COR-L47 (cell line): ENCODE measurements around the gene FAM241A.
"Not testable (repeated sequence)": the region's sequence is repeated elsewhere in the genome, so short reads cannot be mapped to it uniquely, and the experiment has no call there.

Experiments used
- DNase-seq: peaks from one replicate; lab custom pipeline; 2025; lab: John Stamatoyannopoulos, UW

The FAM241A gene

DNA sequence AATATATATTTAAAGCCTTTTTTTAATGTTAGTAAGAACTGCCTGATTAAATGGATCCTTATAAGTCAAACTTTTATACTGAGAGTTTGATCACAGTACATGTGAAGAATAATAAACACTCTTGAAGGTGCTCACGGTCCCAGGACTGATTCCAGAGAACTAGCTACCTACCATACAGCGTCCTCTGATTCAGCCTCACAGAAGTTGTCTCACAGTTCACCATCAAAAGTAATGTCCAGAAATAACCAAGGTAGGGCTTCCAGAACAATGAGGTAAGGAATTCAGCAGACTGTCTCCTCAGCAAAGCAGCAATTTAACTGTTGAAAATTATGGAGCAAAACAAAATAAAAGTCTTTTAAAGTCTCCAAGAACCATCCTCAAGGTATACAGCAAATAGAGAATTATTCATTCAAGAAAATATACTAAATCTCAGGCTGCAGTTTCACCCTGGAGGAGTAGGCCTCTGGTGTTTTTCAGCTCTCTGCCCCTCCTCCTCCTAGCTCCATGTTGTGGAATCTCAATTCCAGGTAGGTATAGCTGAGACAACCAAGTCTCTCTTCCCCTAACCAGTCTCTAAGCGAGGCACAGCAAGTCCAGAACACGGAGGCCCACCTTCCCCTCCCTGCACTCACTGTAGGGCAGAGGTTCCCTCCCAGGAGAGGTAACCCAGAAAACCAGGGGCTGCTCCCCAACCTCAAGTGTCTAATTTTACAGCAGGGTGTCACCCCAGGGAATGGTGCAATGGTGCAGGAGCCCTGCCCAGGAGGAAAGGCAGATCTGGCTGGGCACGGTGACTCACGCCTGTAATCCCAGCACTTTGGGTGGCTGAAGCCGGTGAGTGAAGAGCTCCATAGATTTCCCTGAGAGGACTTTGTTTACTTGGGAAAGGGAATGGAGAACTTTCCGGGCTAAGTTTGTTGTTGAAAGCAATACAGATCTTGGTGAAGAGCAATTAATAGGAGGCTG is 28.6 kb downstream of the FAM241A start:
- no peak for DNase-seq

DNA sequence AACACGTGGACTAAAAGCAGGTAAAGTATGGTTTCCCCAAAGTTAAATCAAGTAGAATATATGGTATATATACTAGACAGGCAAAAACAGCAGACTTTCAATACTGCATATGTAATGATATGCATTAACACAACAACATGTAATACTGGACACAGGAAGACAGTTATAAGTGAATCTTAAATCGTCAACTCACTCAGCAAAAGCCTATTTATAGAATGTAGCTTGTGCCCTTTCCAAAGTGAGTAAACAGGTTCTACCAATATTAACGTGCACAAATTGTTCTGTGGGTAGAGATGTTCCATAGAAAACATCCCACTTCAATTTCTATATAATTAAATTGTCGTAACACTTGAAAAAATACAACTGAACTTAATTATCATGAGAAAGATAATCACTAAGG is 30.6 kb downstream of the FAM241A start:
- no peak for DNase-seq

DNA sequence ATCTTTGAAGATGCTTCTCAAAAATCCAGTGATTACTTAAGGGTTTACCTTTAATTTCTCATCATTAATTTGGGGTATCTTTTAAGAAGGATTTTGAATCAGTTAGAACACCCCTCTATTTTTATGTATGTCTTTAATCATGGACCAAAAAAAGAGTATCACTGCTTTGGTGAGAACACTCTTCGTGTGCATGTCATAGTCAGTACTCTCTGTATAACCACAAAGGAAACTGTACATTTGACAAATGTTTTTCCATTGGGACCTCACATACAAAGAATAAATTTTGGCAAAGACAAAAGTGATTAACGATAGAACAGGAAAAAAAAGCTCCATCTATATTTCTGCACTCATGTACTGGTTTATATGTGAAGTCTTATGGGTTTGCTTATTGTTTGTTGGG is 31.3 kb downstream of the FAM241A start:
- DNase-seq: no peak

DNA sequence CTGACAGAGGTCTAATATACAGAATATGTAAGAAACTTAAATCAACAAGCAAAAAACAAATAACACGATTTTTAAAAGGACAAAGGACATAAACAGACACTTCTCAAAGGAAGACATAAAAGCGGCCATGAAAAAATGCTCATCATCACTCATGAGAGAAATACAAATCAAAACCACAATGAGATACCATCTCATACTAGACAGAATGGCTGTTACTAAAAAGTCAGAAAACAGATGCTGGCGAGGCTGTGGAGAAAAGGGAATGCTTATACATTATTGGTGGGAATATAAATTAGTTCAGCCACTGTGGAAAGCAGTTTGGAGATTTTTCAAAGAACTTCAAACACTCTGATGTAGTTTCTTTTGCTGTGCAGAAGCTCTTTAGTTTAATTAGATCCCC is 33.5 kb downstream of the FAM241A start:
- DNase-seq: not testable (repeated sequence)

DNA sequence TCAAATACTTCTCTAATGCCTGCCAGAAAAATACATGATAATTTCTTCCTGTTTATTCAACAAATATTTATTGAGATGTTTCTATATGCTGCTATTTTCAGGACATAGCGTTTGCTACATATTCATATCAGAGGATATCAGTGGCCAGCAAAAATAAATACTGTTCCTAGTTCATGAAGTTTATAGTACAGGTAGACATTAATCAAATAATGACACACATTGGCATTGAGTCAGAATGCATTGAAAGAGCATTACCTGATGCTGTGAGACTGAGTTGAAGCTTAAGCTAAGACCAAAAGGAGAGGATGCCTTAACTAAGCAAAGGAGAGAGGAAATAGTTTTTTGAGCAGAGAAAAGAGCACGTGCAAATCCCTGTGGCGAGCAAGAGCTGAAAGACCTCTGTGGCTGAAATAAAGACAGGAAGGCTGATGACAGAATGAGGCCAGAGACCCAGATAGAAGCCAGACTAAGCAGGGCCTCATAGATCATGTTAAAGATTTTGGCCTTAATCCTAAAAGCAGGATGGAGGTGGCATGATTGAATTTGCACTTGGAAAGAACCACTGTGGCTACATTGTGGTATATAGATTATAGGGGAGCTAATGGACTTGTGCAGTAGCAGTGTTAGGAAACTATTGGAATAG is 36.2 kb downstream of the FAM241A start:
- DNase-seq: no peak

DNA sequence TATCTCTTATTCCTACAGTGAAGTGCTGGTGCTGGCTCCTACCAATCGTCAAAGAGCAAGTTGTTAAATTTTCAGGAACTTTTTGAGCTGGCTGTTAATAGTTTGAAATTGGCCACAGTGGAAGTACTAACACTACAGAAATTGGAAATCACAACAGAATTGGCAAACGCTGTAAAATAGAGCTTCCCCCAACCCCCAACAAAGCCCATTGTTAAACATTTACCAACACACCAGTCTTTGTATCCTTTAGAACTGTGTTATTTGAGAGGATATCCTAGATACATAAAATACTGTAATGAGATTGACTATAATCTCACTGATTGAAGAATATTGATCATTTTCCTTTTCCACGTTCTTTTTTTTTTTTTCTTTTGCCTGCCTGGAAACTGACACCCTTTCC is 37.4 kb downstream of the FAM241A start:
- no peak for DNase-seq

DNA sequence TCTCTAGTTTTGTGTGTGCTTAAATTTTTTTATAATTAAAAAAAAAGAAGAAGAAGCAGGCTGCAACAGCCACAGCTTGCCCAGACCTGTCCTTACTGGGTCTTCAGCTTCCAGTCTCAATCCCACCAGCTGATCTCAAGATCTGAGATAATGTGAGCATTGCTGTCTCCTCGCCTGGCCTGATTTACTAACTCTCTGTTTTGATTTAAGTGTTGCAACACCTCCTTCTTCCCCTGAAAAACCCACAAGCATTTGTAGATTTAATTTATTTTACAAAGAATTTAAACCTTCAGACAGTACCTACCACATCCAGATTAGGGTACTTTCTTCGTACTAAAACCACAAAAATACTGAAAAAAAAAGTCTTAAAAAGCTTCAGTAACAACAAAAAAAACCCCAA is 38.0 kb downstream of the FAM241A start:
- DNase-seq: no peak

DNA sequence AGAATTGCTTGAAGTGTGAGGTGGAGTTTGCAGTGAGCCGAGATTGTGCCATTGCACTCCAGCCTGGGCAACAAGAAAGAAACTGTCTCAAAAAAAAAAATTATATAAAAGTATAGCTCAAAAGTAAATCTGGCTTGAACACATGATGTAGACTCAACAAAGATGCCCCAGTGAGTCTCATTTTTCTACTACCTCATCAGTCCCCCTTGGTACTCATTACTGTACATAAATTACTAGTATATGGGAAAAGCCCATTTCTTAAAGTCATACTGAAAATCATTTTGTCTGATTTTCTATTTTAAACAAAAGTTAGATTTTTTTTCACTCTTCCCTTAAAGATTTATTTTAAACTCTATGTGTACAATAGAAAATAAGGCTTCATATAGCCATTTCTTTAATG is 39.2 kb downstream of the FAM241A start:
- no peak for DNase-seq

DNA sequence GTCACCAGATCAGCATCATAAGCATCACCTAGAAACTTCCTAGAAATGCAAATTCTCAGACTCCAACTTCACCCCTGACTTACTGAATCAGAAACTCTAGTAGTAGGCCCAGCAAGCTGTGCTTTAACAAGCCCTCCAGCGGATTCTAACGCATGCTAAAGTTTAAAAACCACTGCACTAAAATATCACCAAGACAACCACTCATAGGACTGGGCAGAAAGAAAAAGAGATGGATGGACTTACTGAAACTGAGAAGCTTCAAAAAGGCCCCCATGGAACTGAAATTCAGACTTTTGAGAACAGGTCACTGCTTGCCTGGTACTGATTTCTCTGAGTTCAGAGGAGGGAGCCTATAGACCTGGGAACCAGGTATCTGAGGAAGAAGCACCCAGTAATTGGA is 40.1 kb downstream of the FAM241A start:
- no peak for DNase-seq

DNA sequence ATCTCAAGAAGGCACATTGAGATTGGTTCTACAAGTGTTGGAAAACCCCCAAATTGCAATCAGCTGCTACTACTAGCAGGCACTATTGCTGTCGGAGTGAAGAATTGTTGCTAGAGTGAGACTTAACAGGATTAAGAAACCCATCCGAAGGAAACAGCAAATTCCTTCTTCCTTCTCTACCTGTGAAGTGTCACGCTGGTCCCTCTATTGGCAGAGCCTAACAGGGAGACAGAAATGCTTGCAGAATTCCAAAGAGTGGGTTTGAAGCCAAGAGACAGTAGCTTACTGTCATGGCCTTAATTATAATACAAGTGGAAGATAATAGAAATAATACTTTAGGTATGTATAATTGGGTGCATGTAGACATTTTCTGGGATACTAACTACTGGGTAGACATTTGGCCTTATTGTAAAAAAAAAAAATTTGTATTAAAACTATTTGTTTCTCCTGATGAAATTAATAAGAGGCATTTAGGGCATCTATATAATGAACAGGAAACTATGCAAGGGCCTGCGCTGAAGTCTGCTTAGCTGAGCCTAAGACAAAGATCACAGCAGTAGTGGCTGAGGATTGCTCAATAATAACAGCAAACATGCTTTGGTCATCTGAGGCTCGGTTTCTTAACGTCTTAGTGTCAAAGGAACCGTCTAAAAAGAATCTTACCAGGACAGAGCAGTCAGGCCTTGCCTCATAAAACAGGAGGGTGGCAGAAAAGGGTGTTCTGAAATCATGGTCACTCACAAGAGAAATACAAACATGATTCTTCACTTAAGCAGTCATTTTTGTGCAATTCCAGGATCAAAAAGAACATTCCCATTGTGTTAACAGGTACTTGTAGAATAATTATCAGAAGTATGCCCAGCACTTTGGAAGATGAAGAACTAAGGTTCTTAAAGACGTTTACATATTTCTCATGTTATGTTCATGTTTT is 40.8 kb downstream of the FAM241A start:
- DNase-seq: no peak

DNA sequence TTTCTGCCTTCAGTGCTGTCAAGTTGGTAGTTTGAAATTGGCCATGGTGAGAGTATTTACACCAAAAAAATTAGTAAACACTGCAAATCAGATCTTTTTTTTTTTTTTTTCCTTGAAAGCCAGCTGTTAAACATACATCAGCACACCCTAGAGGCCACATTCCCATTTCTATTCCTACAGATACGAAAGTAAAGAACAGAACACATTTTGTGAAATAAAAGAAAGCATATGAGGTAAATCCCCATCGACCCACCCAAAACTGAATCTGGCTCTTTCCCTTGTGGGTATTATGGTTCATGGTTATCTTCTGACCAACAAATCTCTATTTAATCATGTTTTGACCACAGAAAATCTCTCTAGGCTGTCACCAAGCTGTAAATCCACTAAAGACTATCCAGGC is 44.5 kb downstream of the FAM241A start:
- no peak for DNase-seq

DNA sequence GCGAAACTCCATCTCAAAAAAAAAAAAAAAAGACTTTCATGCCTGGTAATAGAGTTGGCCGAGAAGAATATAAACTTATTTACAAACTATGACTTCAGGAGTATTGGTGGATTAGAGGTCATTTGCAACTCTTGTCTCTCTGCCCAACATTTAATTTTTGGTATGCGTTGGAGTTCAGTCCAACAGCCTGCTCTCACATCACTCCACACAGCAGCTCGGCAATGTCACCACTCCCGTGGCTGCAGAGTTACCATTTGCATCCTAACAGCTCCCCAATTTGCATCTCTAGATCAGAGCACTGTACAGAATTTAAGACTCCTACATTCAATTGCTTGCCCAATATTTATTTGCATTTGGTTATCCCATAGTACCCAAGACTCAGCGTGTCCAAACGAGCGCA is 45.4 kb downstream of the FAM241A start:
- DNase-seq: no peak

DNA sequence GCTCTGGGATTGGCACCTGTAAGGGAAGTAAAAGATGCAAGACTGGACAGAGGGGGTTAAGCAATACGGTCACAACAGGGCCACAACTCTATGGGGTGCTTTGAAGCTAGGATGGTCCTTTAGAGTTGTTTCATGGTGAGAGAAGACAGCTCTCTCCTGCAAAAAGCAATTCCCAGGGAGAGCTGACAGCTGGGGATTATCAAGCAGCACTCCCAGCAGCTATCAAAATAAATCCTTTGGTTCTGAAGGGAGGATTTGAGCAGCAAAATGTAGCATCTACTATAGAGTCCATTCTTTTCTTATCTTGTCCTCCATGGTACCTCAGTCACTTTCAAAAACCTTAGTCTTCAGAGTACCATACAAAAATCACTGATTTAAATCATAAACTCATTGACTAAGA is 51.2 kb downstream of the FAM241A start:
- DNase-seq: no peak

DNA sequence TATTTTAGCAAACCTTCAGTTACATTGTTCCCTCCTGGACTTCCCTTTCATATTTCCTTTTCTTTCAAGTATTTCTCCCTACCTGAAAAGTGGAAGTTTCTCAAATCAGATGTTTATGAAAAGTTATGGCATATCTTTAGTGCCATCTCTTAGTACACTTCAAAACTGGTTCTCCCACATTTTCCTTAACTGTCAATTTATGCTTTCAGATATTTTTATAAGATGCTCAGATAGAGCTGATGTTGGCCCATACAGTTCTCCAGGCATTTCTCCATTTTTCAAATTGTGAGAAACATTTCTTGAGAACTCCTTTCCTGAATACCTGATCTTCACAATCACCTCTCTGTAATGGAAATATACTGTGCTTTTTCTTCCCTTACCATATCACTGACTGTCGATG is 53.8 kb downstream of the FAM241A start:
- DNase-seq: no peak

DNA sequence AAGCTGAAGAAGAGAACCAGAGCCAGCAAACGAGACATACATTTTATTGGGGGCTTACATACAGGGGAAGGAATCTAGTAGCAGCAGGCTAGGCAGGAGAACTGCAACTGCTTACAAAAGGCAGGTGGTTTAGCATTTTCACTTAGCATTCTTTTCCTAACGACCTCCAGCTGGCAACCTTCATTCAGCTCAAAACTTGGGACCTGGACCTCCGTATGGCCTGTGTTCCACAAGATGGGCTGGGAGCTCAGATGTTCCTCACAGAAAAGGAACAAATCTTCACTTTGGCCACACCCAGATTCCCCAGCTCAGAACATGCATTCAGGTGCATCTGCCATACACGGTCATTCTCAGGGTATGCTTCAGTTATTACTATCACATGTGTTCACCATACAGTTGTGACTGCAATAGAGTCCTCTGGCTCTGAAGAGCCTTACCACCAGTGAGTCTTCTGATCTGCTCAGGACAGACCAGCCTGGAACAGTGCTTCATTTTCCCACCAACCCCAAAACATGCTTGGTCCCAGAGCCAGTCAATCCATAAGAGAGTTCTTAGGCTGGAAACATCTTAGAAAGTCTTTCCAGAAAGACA is 56.8 kb downstream of the FAM241A start:
- no peak for DNase-seq

DNA sequence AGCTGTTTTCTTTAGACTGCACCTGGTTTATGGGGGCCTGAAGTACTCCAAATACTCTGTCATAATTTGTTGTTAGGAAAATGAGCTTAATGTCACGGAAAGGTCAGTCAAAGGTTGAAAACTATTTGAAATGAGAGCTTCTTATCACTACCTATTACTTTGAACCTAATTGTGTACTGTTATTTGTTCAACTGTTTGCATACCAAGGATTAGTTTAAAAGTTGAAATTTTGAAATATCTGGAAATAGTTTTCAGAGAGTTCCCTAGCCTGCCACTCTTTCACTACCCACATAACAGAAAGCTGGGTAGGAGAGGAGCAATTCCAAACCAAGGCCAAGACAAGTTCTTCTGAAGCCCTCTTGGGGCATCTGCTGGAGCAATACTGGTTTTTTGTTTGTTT is 58.3 kb downstream of the FAM241A start:
- DNase-seq: no peak

DNA sequence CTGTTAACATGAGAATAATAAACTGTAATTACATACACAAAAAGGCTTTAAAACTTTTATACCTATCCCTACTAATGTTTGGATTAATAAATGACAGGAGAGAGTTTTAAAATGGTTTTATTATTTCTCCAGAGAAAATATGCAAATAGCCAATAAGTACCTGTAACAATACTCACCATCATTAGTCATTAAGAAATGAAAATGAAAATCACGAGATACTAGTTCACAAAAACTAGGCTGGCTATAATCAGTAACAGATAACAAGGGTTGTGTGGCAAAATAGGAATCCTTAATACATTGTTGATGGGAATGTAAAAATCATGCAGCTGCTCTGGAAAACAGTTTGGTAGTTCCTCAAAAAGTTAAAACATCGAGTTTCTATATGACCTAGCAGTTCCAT is 61.2 kb downstream of the FAM241A start:
- DNase-seq: no peak

DNA sequence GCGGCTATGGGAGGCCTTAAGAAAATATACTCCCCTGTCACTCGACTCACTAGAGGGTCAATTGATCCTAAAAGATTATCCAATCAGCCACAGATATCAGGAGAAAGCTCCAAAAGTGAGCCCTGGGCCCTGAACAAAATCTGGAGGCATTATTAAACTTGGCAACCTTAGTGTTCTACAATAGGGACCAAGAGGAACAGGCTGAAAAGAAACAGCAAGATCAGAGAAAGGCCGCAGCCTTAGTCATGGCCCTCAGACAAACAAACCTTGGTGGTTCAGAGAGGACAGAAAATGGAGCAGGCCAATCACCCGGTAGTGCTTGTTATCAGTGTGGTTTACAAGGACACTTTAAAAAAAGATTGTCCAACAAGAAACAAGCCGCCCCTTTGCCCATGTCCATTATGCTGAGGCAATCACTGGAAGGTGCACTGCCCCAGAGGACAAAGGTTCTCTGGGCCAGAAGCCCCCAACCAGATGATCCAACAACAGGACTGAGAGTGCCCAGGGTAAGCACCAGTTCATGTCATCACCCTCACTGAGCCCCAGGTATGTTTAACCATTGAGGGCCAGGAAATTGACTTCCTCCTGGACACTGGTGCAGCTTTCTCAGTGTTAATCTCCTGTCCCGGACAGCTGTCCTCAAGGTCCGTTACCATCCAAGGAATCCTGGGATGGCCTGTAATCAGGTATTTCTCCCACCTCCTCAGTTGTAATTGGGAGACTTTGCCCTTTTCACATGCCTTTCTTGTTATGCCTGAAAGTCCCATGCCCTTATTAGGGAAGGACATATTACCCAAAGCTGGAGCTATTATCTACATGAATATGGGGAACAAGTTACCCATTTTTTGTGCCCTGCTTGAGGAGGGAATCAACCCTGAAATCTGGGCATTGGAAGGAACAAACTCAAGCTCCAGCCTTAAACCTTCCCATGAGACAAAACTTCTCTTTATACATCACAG is 63.2 kb downstream of the FAM241A start:
- DNase-seq: not testable (repeated sequence)

DNA sequence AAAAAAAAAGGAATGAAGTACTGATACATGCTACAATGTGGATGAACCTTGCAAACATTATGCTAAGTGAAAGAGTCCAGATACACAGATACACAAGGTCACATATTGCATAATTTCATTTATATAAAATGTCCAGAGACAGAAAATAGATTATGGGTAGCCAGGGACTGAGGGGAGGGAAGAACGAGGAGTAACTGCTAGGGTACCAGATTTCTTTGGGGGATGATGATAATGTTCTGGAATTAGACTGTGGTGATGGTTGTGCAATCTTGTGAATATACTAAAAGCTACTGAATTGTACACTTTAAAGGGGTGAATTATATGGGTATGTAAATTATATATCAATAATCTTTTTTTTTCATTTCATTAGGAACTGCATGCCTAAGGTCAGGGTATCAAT is 65.5 kb downstream of the FAM241A start:
- DNase-seq: no peak

DNA sequence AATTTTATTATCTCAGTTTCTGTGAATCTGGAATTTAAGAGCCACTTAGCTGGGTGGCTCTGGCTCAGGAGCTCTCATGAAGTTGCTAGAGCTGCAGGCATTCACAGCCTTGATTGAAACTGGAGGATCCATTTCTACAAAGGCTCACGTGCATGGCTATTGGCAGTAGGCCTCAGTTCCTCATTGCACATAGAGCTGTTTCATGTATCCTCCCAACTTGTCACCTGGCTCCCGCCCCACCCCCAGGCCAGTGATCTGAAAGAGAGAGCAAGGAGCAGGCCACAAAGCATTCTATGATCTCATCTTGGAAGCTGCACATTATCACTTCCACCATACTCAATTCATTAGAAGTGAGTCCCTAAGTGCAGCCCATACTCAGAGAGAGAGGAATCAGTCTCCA is 67.8 kb downstream of the FAM241A start:
- DNase-seq: no peak

DNA sequence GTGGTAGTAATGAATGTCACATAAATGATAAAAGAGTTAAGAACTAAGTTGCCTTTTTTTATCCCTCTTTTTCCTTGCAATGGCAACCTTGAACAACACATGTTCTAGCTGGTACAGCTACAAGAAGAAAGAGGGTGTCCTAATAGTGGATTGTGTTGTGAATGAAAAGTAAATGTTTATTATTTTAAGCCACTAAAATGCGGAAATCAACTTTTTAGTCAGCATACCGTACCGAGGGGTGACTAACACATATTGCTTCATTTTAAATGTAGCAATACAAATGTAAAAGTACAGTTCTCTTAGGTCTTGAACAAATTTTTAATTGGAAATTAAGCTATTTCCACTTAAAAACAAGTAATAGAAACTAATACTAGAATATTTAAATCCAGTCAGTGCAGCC is 68.6 kb downstream of the FAM241A start:
- DNase-seq: no peak
